Activated CD4-positive, alpha-beta memory T cell treated with anti-CD3 and anti-CD28 coated beads, Interleukin-2, amount 10 ng/mL, durations not matched to agents 7 days and 5 days (primary cell): ENCODE data around the gene CLPTM1. TPM values are rescaled to one million over a fixed set of nuclear protein-coding genes. Genes with fewer than 3 reads are reported as not detected.
"Not testable (repeated sequence)": the region's sequence is repeated elsewhere in the genome, so short reads cannot be mapped to it uniquely, and the experiment has no call there.

Source experiments
- CTCF ChIA-PET: fragments of 350-600 bp; sonication (Branson Sonifier 250); formaldehyde crosslinking; loops from one replicate; lab custom pipeline; 2021; ENCODE audit warnings: antibody characterized with exemption, inconsistent platforms; lab: Charles Lee
- POLR2A ChIA-PET: fragments of 350-600 bp; sonication (Branson Sonifier 250); formaldehyde crosslinking; loops from one replicate; lab custom pipeline; 2021; ENCODE audit warnings: antibody characterized with exemption; lab: Charles Lee
- DNase-seq: peaks from one replicate; pipeline ENCODE4 v3.0.0-alpha.2; 2020
- H3K27ac Mint-ChIP-seq: one replicate; pipeline ENCODE4 v1.8.0; 2021; ENCODE audit warnings: mild to moderate bottlenecking, mixed read lengths
- H3K27me3 Mint-ChIP-seq: one replicate; pipeline ENCODE4 v1.8.0; 2021; ENCODE audit warnings: mixed read lengths
- H3K36me3 Mint-ChIP-seq: one replicate; pipeline ENCODE4 v1.8.0; 2021; ENCODE audit warnings: low read depth, mixed read lengths
- H3K4me1 Mint-ChIP-seq: one replicate; pipeline ENCODE4 v1.8.0; 2021; ENCODE audit warnings: mixed read lengths
- H3K4me3 Mint-ChIP-seq: one replicate; pipeline ENCODE4 v1.8.0; 2021; ENCODE audit warnings: mild to moderate bottlenecking, mixed read lengths
- H3K9me3 Mint-ChIP-seq: one replicate; pipeline ENCODE4 v1.8.0; 2021; ENCODE audit warnings: mixed read lengths
- total RNA-seq, 2 experiments: library from RNA; stranded (reverse); gene quantifications; one replicate each; pipeline ENCODE4 v1.2.3, GENCODE V29; 2021

Gene CLPTM1
- total RNA-seq, 2 experiments from 2014 or later = 66.9 to 68.6 TPM

DNA sequence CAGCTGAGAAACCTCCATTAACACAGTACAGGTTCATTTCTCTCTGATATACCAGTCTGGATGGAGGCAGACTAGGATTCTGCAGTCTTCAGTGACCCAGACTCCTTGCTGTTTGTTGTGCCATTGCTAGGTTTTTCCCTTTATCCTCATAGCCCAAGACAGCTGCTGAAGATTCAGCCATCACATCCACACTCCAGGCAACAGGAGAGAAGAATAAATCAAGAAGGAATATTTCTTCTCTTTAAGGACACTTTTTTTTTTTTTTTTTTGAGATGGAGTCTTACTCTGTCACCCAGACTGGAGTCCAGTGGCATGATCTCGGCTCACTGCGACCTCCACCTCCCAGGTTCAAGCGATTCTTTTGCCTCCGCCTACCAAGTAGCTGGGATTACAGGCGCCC is 14.3 kb downstream of the CLPTM1 start:
- CTCF ChIA-PET = no interaction called here
- H3K9me3 Mint-ChIP-seq = no peaks in the 10 kb centered on the region

GRCh38 chr19:44971451-44971850 is 16.3 kb downstream of the CLPTM1 start:
- not testable (repeated sequence) for DNase-seq, H3K27me3 Mint-ChIP-seq, H3K4me1 Mint-ChIP-seq, H3K4me3 Mint-ChIP-seq, H3K9me3 Mint-ChIP-seq, H3K27ac Mint-ChIP-seq
- peaks cover 16% of the 10 kb centered on the region for H3K36me3 Mint-ChIP-seq
- CTCF ChIA-PET = interaction anchor here (1.1 kb wide), 1 partner anchor 11 kb away, joined by 3 read pairs; no protein-coding TSS in a partner anchor
- POLR2A ChIA-PET = interaction anchor here (1.1 kb wide), 1 partner anchor 17 kb away, joined by 3 read pairs; no protein-coding TSS in a partner anchor

More for the DNA sequence above, 14.3 kb downstream of the CLPTM1 start:
- Mint-ChIP-seq H3K4me3 (no peak overlapping the region), H3K27ac (no peak overlapping the region), H3K27me3 (no peaks in the 10 kb centered on the region), H3K36me3 (peaks cover 17% of the 10 kb centered on the region), H3K4me1 (peaks cover 2% of the 10 kb centered on the region)
- no peak for DNase-seq
- POLR2A ChIA-PET = no interaction called here

DNA sequence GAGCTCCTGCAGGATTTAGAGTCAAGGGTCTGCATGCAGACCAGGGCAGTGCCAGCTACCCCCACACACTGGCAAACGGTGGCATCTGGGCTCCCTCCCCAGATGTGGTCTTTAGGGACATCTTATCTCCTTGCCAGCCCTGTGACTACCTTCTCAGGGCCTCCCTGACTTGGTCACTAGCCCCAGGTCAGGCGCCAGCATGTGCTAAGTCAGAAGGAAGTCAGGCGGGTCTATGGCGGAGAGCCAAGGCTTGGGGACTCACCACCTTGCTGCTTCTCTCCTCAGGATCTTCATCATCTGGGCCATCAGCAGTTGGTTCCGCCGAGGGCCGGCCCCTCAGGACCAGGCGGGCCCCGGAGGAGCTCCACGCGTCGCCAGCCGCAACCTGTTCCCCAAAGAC is 17.6 kb downstream of the CLPTM1 start:
- no peak overlapping the region for H3K4me3 Mint-ChIP-seq
- ChIA-PET CTCF (no interaction called here), POLR2A (no interaction called here)
- H3K4me1 Mint-ChIP-seq = peaks cover 2% of the 10 kb centered on the region
- no peak for DNase-seq
- H3K27ac Mint-ChIP-seq = no peak overlapping the region
- no peaks in the 10 kb centered on the region for H3K9me3 Mint-ChIP-seq
- H3K36me3 Mint-ChIP-seq = peaks cover 23% of the 10 kb centered on the region
- H3K27me3 Mint-ChIP-seq = no peaks in the 10 kb centered on the region

DNA sequence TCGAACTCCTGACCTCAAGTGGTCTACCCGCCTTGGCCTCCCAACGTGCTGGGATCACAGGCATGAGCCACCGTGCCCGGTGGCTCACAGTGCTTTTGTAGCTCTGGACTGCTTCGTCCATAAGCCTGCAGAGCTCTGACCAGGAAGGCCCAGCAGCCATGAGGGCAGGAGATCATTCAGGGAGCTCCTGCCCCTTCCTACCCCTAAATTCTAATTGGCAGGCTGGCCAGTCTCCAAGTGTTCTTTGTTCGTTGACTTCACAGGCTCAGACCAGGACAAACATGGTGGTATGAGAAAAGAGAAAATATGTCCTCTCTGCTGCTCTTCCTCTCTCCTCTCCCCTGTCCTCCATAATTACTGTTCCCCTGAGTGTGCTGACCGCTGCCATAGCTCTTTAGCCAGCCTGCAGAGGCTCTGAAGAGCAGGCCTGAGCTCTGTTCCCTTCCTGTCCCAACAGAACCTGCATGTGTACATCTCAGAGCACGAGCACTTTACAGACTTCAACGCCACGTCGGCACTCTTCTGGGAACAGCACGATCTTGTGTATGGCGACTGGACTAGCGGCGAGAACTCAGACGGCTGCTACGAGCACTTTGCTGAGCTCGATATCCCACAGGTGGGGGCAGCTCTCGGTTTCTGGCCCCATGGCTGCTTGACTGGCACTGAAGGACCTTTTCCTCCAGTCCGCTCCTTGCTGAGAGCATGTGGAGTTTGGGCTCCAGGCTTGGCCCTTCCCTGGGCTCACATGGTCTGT is 19.0 kb downstream of the CLPTM1 start:
- CTCF ChIA-PET = interaction anchor here (0.8 kb wide), 1 partner anchor 9 kb away, joined by 3 read pairs; no protein-coding TSS in a partner anchor
- no peaks in the 10 kb centered on the region for H3K9me3 Mint-ChIP-seq
- no peak overlapping the region for H3K27ac Mint-ChIP-seq
- no peak for DNase-seq
- H3K27me3 Mint-ChIP-seq = no peaks in the 10 kb centered on the region
- H3K36me3 Mint-ChIP-seq = peaks cover 26% of the 10 kb centered on the region
- H3K4me1 Mint-ChIP-seq = peaks cover 2% of the 10 kb centered on the region
- POLR2A ChIA-PET = no interaction called here
- no peak overlapping the region for H3K4me3 Mint-ChIP-seq

DNA sequence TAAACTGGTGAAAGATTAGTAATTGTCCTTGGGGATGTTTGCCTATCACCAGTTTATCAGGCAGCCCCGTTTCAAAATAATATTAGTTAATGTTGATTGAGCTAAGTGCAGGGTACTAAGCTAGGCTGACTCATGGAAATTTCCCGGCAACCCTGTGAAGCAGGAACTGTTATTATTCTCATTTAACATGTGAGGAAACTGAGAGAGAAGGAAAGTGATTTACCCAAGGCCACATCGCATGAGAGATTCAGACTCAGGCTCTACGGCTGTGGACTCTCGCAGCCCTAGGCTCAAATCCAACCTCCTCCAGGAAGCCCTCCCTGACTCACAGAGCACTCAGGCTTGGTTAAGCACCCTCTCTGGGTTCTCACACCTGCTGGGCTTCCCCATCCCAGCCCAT is 19.7 kb downstream of the CLPTM1 start:
- ChIA-PET POLR2A (no interaction called here), CTCF (interaction anchor here (0.8 kb wide), 1 partner anchor 8 kb away, joined by 3 read pairs; no protein-coding TSS in a partner anchor)
- peaks cover 1% of the 10 kb centered on the region for H3K4me1 Mint-ChIP-seq
- peaks cover 28% of the 10 kb centered on the region for H3K36me3 Mint-ChIP-seq
- no peaks in the 10 kb centered on the region for H3K9me3 Mint-ChIP-seq
- no peak overlapping the region for H3K27ac Mint-ChIP-seq
- DNase-seq = no peak
- no peaks in the 10 kb centered on the region for H3K27me3 Mint-ChIP-seq
- no peak overlapping the region for H3K4me3 Mint-ChIP-seq

GRCh38 chr19:44975444-44975843 is 20.3 kb downstream of the CLPTM1 start:
- POLR2A ChIA-PET = no interaction called here
- Mint-ChIP-seq H3K4me3 (no peak overlapping the region), H3K9me3 (no peaks in the 10 kb centered on the region), H3K27me3 (no peaks in the 10 kb centered on the region), H3K27ac (no peak overlapping the region), H3K36me3 (peaks cover 30% of the 10 kb centered on the region), H3K4me1 (no peaks in the 10 kb centered on the region)
- DNase-seq = no peak
- CTCF ChIA-PET = no interaction called here

GRCh38 chr19:44984005-44984404 is 28.8 kb downstream of the CLPTM1 start:
- DNase-seq = no peak
- no peak overlapping the region for H3K4me3 Mint-ChIP-seq
- no peaks in the 10 kb centered on the region for H3K9me3 Mint-ChIP-seq
- CTCF ChIA-PET = no interaction called here
- POLR2A ChIA-PET = no interaction called here
- peaks cover 22% of the 10 kb centered on the region for H3K36me3 Mint-ChIP-seq
- H3K27ac Mint-ChIP-seq = no peak overlapping the region
- no peaks in the 10 kb centered on the region for H3K27me3 Mint-ChIP-seq
- H3K4me1 Mint-ChIP-seq = no peaks in the 10 kb centered on the region

DNA sequence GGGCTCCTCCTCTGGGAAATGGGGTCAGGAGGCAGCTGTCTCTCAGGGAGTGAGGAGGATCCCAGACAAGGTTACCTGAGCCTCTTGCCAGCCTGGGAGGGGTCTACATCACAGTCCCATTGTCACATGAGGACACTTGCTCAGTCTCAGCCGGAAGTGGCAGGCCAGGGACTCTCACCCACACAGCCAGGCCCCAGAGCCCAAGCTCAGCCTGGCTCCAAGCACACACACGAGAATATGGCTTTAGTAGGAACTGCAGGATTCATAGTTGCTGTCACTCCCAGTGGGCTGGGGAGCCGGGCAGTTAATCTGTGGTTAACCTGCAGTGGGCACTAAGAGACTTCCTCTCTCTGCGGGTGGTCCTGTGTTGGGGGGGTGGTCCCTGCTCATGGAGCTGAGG is 30.3 kb downstream of the CLPTM1 start:
- no peaks in the 10 kb centered on the region for H3K9me3 Mint-ChIP-seq
- ChIA-PET POLR2A (interaction anchor here (0.9 to 2.1 kb wide), 2 partner anchors 16 to 74 kb away, joined by 3 to 7 read pairs; partner anchors contain the start of gene RELB), CTCF (no interaction called here)

DNA sequence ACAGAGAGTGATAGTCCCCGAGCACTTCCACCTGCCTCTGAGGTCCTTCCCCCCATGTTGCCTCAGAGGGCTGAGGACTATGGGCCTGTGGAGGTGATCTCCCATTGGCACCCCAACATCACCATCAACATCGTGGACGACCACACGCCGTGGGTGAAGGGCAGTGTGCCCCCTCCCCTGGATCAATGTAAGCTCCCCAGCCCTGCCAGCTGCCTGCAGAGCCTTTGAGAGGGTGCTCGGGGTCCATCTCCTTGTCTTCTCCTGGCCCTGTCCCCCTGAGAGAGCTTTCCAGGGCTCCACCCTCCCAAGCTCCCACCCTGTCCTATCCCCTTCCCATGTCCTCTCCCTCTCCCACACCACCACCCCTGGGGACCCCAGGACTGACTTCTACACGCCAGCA is 31.2 kb downstream of the CLPTM1 start:
- ChIA-PET CTCF (no interaction called here), POLR2A (interaction anchor here (1.0 to 2.1 kb wide), 2 partner anchors 15 to 53 kb away, joined by 4 to 7 read pairs; partner anchors contain the start of gene RELB)
- Mint-ChIP-seq H3K36me3 (peaks cover 18% of the 10 kb centered on the region), H3K4me1 (no peaks in the 10 kb centered on the region), H3K27ac (no peak overlapping the region), H3K9me3 (no peaks in the 10 kb centered on the region), H3K27me3 (no peaks in the 10 kb centered on the region), H3K4me3 (no peak overlapping the region)
- no peak for DNase-seq

More for the DNA sequence above, 30.3 kb downstream of the CLPTM1 start:
- Mint-ChIP-seq H3K4me3 (no peak overlapping the region), H3K4me1 (no peaks in the 10 kb centered on the region), H3K27ac (no peak overlapping the region), H3K36me3 (peaks cover 17% of the 10 kb centered on the region), H3K27me3 (no peaks in the 10 kb centered on the region)
- DNase-seq = no peak

- CTCF ChIA-PET = no interaction called here
- POLR2A ChIA-PET = interaction anchor here (1.0 to 2.1 kb wide), 2 partner anchors 14 to 52 kb away, joined by 4 to 7 read pairs; partner anchors contain the start of gene RELB
- Mint-ChIP-seq H3K9me3 (no peaks in the 10 kb centered on the region), H3K4me1 (no peaks in the 10 kb centered on the region), H3K27me3 (no peaks in the 10 kb centered on the region), H3K27ac (no peak overlapping the region), H3K4me3 (no peak overlapping the region), H3K36me3 (peaks cover 26% of the 10 kb centered on the region)
- no peak for DNase-seq
These were observed 32.0 kb downstream of the CLPTM1 start for GRCh38 chr19:44987148-44987675.

DNA sequence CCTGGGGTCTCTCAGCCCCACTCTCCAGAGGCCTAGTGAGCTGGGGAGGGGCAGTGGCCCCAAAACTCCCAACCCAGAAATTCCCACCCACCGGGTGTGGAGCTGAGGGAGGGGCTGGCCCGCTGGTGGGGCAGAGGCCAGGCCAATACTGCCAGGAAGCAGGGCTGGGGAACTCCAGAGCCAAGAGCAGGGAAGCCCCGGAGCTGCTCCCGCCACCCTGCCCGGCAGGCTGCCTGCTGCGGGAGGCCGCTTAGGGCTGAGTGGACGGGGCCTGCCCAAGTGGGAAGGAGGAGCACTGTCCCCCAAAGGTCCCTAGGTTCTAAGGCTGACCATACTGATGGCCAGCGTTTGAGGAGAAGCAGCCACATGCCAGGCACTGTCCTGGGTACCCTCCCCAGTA is 33.1 kb downstream of the CLPTM1 start:
- Mint-ChIP-seq H3K36me3 (peaks cover 26% of the 10 kb centered on the region), H3K27me3 (no peaks in the 10 kb centered on the region), H3K4me1 (no peaks in the 10 kb centered on the region), H3K4me3 (no peak overlapping the region), H3K9me3 (no peaks in the 10 kb centered on the region), H3K27ac (no peak overlapping the region)
- POLR2A ChIA-PET = interaction anchor here (1.6 kb wide), 1 partner anchor 12 kb away, joined by 4 read pairs; no protein-coding TSS in a partner anchor
- CTCF ChIA-PET = interaction anchor here (1.1 to 2.7 kb wide), 4 partner anchors 14 to 350 kb away, joined by 3 to 13 read pairs (median 4); no protein-coding TSS in a partner anchor
- no peak for DNase-seq

- ChIA-PET POLR2A (interaction anchor here (0.9 to 1.6 kb wide), 4 partner anchors 12 to 28 kb away, joined by 3 to 6 read pairs (median 4); no protein-coding TSS in a partner anchor), CTCF (interaction anchor here (0.6 to 2.7 kb wide), 7 partner anchors 11 to 905 kb away, joined by 3 to 13 read pairs (median 4); no protein-coding TSS in a partner anchor)
These were observed 33.8 kb downstream of the CLPTM1 start for GRCh38 chr19:44988896-44989556.

More at GRCh38 chr19:44988896-44989556, 33.8 kb downstream of the CLPTM1 start:
- Mint-ChIP-seq H3K36me3 (peaks cover 26% of the 10 kb centered on the region), H3K27me3 (no peaks in the 10 kb centered on the region), H3K4me3 (no peak overlapping the region), H3K27ac (no peak overlapping the region), H3K4me1 (no peaks in the 10 kb centered on the region), H3K9me3 (no peaks in the 10 kb centered on the region)
- DNase-seq = peak; percentile 71
